GM23338 (cell line): ENCODE results near the gene IQSEC3. TPM values are rescaled to one million over a fixed set of nuclear protein-coding genes. Genes with fewer than 3 reads are reported as not detected.

Experiments
- ATAC-seq: fragments of 200-7000 bp; cut with Tn5 transposase; 3 replicates; pipeline ENCODE4 v1.9.1; 2020
- DNase-seq: peaks from one replicate; pipeline ENCODE4 v3.0.0-alpha.2; 2015; ENCODE audit warnings: low spot score
- H2AFZ ChIP-seq: fragments of 200-600 bp; sonication (generic); 2 replicates; pipeline ENCODE4 v1.8.0; 2016; ENCODE audit warnings: antibody characterized with exemption, mild to moderate bottlenecking, moderate library complexity
- H3F3A ChIP-seq: fragments of 200-600 bp; sonication (generic); replicated peaks from 2 replicates; pipeline ENCODE4 v1.8.0; 2017; ENCODE audit warnings: antibody characterized with exemption, mixed run types, low read depth
- H3K27ac ChIP-seq: fragments of 200-600 bp; sonication (generic); 2 replicates; pipeline ENCODE4 v1.6.1; 2016; ENCODE audit warnings: low read depth
- H3K27me3 ChIP-seq: fragments of 200-600 bp; sonication (generic); 2 replicates; pipeline ENCODE4 v1.8.0; 2016; ENCODE audit warnings: mild to moderate bottlenecking, mixed run types, moderate library complexity; ENCODE audit not compliant: insufficient read depth
- H3K36me3 ChIP-seq: fragments of 200-600 bp; sonication (generic); 2 replicates; pipeline ENCODE4 v1.8.0; 2016; ENCODE audit warnings: mild to moderate bottlenecking; ENCODE audit not compliant: insufficient read depth
- H3K4me1 ChIP-seq: fragments of 200-600 bp; sonication (generic); 2 replicates; pipeline ENCODE4 v1.8.0; 2016; ENCODE audit warnings: mild to moderate bottlenecking, moderate library complexity; ENCODE audit not compliant: insufficient read depth
- H3K4me2 ChIP-seq: fragments of 200-600 bp; sonication (generic); 2 replicates; pipeline ENCODE4 v1.7.1; 2017; ENCODE audit warnings: mixed run types
- H3K4me3 ChIP-seq: fragments of 200-600 bp; sonication (generic); 2 replicates; pipeline ENCODE4 v1.6.1; 2016; ENCODE audit warnings: mixed run types
- H3K79me2 ChIP-seq: fragments of 200-600 bp; sonication (generic); replicated peaks from 2 replicates; pipeline ENCODE4 v1.8.0; 2017; ENCODE audit warnings: mild to moderate bottlenecking; ENCODE audit not compliant: insufficient read depth
- H3K9me2 ChIP-seq: fragments of 200-600 bp; sonication (generic); 2 replicates; pipeline ENCODE4 v1.8.0; 2017; ENCODE audit not compliant: insufficient read depth
- H4K20me1 ChIP-seq: fragments of 200-600 bp; sonication (generic); replicated peaks from 2 replicates; pipeline ENCODE4 v1.8.0; 2017; ENCODE audit warnings: mild to moderate bottlenecking; ENCODE audit not compliant: insufficient read depth
- H3K27ac Mint-ChIP-seq: 2 replicates; pipeline ENCODE4 v1.8.0; 2020; ENCODE audit warnings: inconsistent platforms, mild to moderate bottlenecking, moderate library complexity, mixed read lengths
- H3K27me3 Mint-ChIP-seq: 3 replicates; pipeline ENCODE4 v1.8.0; 2022; ENCODE audit warnings: low read depth, mild to moderate bottlenecking, moderate library complexity, mixed read lengths, inconsistent platforms; ENCODE audit not compliant: insufficient read depth, poor library complexity
- H3K36me3 Mint-ChIP-seq: 3 replicates; pipeline ENCODE4 v1.8.0; 2021; ENCODE audit warnings: low read depth, mild to moderate bottlenecking, inconsistent platforms, moderate library complexity, mixed read lengths
- H3K4me1 Mint-ChIP-seq: 3 replicates; pipeline ENCODE4 v1.8.0; 2020; ENCODE audit warnings: mild to moderate bottlenecking, inconsistent platforms, mixed read lengths
- H3K4me3 Mint-ChIP-seq: 3 replicates; pipeline ENCODE4 v1.8.0; 2021; ENCODE audit warnings: moderate library complexity, mild to moderate bottlenecking, inconsistent platforms, mixed read lengths
- H3K9me3 Mint-ChIP-seq: 3 replicates; pipeline ENCODE4 v1.8.0; 2020; ENCODE audit warnings: moderate library complexity, mild to moderate bottlenecking, inconsistent platforms, mixed read lengths
- JUNB ChIP-seq: IDR thresholded peaks from one replicate; pipeline ENCODE4 v1.6.1; 2016; ENCODE audit warnings: antibody characterized with exemption; ENCODE audit not compliant: unreplicated experiment
- POLR2AphosphoS5 ChIP-seq: IDR thresholded peaks from 2 replicates; pipeline ENCODE4 v1.6.1; 2016; ENCODE audit warnings: antibody characterized with exemption, low read depth
- REST ChIP-seq: IDR thresholded peaks from one replicate; pipeline ENCODE4 v1.6.1; 2018; ENCODE audit warnings: antibody characterized with exemption; ENCODE audit not compliant: unreplicated experiment
- STAT1 ChIP-seq: IDR thresholded peaks from one replicate; pipeline ENCODE4 v1.6.1; 2016; ENCODE audit warnings: antibody characterized with exemption; ENCODE audit not compliant: unreplicated experiment
- ZNF331 ChIP-seq: fragments of 250-450 bp; sonication (Bioruptor Pico); IDR thresholded peaks from 2 replicates; pipeline ENCODE4 v1.5.0; 2020; ENCODE audit warnings: low read depth, mild to moderate bottlenecking, moderate library complexity
- polyA plus RNA-seq: library from polyadenylated mRNA; unstranded; fragments of >200 nt; fragmentation: Nextera tagmentation; extraction: Ambion mirVana; gene quantifications from 2 replicates; pipeline ENCODE4 v1.2.1, GENCODE V29; 2016
- total RNA-seq: library from RNA; depleted of rRNA; stranded (reverse); fragments of >200 nt; shearing (Covaris generic); gene quantifications from 2 replicates; pipeline ENCODE4 v1.2.3, GENCODE V29; 2014
- TF ChIP-seq, protein P1 (sequence below), 2 experiments: fragments of 200-600 bp in 1 of 2; sonication (generic) in 1 of 2; conservative IDR thresholded peaks; 2 replicates each; pipeline versions ENCODE4 v1.5.1 to v1.6.1; 2016 to 2017; ENCODE audit warnings: antibody characterized with exemption in 2 of 2, low read depth in 2 of 2, mild to moderate bottlenecking in 2 of 2, moderate library complexity in 1 of 2
- TF ChIP-seq, protein P2 (sequence below): IDR thresholded peaks from 2 replicates; pipeline ENCODE4 v1.6.1; 2016; ENCODE audit warnings: antibody characterized with exemption

The IQSEC3 gene
- total and polyA plus RNA-seq, 2 experiments from 2014 or later: 2.1 to 3.6 TPM

- H3K9me3 Mint-ChIP-seq: no peaks in the 10 kb centered on the region
- H3K27me3 ChIP-seq: peaks cover 32% of the 10 kb centered on the region
- peaks cover 16% of the 10 kb centered on the region for H3K4me1 Mint-ChIP-seq
- H3K4me1 ChIP-seq: no peaks in the 10 kb centered on the region; the same call in 1 of the 2 replicates
- H3K4me3 ChIP-seq: no peak overlapping the region
- no peaks in the 10 kb centered on the region for H3K79me2 ChIP-seq
- H3K27me3 Mint-ChIP-seq: peaks cover 14% of the 10 kb centered on the region
- TF ChIP-seq REST: no peak
- TF ChIP-seq, protein P1, sequence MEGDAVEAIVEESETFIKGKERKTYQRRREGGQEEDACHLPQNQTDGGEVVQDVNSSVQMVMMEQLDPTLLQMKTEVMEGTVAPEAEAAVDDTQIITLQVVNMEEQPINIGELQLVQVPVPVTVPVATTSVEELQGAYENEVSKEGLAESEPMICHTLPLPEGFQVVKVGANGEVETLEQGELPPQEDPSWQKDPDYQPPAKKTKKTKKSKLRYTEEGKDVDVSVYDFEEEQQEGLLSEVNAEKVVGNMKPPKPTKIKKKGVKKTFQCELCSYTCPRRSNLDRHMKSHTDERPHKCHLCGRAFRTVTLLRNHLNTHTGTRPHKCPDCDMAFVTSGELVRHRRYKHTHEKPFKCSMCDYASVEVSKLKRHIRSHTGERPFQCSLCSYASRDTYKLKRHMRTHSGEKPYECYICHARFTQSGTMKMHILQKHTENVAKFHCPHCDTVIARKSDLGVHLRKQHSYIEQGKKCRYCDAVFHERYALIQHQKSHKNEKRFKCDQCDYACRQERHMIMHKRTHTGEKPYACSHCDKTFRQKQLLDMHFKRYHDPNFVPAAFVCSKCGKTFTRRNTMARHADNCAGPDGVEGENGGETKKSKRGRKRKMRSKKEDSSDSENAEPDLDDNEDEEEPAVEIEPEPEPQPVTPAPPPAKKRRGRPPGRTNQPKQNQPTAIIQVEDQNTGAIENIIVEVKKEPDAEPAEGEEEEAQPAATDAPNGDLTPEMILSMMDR (conservative IDR thresholded peaks at IDR 0.05; ENCODE audit: low read depth in 2 of 2): no peak
- no peak for TF ChIP-seq JUNB
- TF ChIP-seq STAT1: no peak
- TF ChIP-seq, protein P2, sequence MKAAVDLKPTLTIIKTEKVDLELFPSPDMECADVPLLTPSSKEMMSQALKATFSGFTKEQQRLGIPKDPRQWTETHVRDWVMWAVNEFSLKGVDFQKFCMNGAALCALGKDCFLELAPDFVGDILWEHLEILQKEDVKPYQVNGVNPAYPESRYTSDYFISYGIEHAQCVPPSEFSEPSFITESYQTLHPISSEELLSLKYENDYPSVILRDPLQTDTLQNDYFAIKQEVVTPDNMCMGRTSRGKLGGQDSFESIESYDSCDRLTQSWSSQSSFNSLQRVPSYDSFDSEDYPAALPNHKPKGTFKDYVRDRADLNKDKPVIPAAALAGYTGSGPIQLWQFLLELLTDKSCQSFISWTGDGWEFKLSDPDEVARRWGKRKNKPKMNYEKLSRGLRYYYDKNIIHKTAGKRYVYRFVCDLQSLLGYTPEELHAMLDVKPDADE: no peak
- no peak for TF ChIP-seq POLR2AphosphoS5
- TF ChIP-seq ZNF331 (CRISPR knock-in tag): no peak
- no peak overlapping the region for H3K4me3 Mint-ChIP-seq
- no peak overlapping the region for H3K27ac ChIP-seq
- H2AFZ ChIP-seq: no peak overlapping the region
- no peaks in the 10 kb centered on the region for H3K9me2 ChIP-seq
- ATAC-seq (no peak), DNase-seq (no peak)
- no peaks in the 10 kb centered on the region for H3F3A ChIP-seq
- no peak overlapping the region for H3K27ac Mint-ChIP-seq
- no peak overlapping the region for H3K4me2 ChIP-seq
- no peaks in the 10 kb centered on the region for H3K36me3 Mint-ChIP-seq
- H3K36me3 ChIP-seq: no peaks in the 10 kb centered on the region
- H4K20me1 ChIP-seq: no peaks in the 10 kb centered on the region
Measured at GRCh38 chr12:82740-83139, 16.2 kb downstream of the IQSEC3 start.

GRCh38 chr12:84056-84455 lies 17.5 kb downstream of the IQSEC3 start:
- ATAC-seq (no peak), DNase-seq (no peak)
- H3K9me3 Mint-ChIP-seq: peaks cover 2% of the 10 kb centered on the region; the same call in 1 of the 3 replicates
- no peaks in the 10 kb centered on the region for H3F3A ChIP-seq
- no peak overlapping the region for H3K4me3 Mint-ChIP-seq
- no peak overlapping the region for H3K4me2 ChIP-seq
- no peaks in the 10 kb centered on the region for H3K36me3 Mint-ChIP-seq
- no peak overlapping the region for H2AFZ ChIP-seq
- H3K27ac ChIP-seq: no peak overlapping the region
- no peak overlapping the region for H3K27ac Mint-ChIP-seq
- peaks cover 2% of the 10 kb centered on the region; the same call in 1 of the 2 replicates for H3K9me2 ChIP-seq
- H3K4me1 ChIP-seq: no peaks in the 10 kb centered on the region
- no peaks in the 10 kb centered on the region for H3K79me2 ChIP-seq
- H3K36me3 ChIP-seq: no peaks in the 10 kb centered on the region
- H3K4me3 ChIP-seq: no peak overlapping the region
- H3K4me1 Mint-ChIP-seq: peaks cover 16% of the 10 kb centered on the region
- H3K27me3 ChIP-seq: peaks cover 21% of the 10 kb centered on the region
- peaks cover 8% of the 10 kb centered on the region for H3K27me3 Mint-ChIP-seq
- H4K20me1 ChIP-seq: no peaks in the 10 kb centered on the region
- TF ChIP-seq POLR2AphosphoS5 (no peak), ZNF331 (CRISPR knock-in tag) (no peak)
- TF ChIP-seq, protein P1 (conservative IDR thresholded peaks at IDR 0.05; ENCODE audit: low read depth in 2 of 2): no peak
